Ascending aorta (tissue), 2 donors: Measurements from ENCODE around the gene UBN2. TPM values are rescaled to one million over a fixed set of nuclear protein-coding genes. Genes with fewer than 3 reads are reported as not detected.
A peak's percentile ranks its signal among the peaks of the same experiment; 100 is the strongest.

Experiments used
- DNase-seq, 2 donors: peaks; one replicate each; pipeline ENCODE4 v3.0.0-alpha.2; 2019; ENCODE audit warnings: low spot score in 2 of 2
- H3K27ac ChIP-seq, 2 donors: fragments of 200-600 bp; sonication (generic); one replicate each; pipeline ENCODE4 v1.5.1; 2016 to 2017; ENCODE audit warnings: mild to moderate bottlenecking in 1 of 2
- H3K27me3 ChIP-seq: fragments of 200-600 bp; sonication (generic); one replicate; pipeline ENCODE4 v1.5.1; 2017
- H3K36me3 ChIP-seq, 2 donors: fragments of 200-600 bp; sonication (generic); one replicate each; pipeline ENCODE4 v1.5.1; 2016
- H3K4me1 ChIP-seq, 2 donors: fragments of 200-600 bp; sonication (generic); one replicate each; pipeline ENCODE4 v1.5.1; 2016 to 2017; ENCODE audit warnings: mild to moderate bottlenecking in 1 of 2
- H3K4me3 ChIP-seq, 2 donors: fragments of 200-600 bp; sonication (generic); one replicate each; pipeline ENCODE4 v1.5.1; 2016 to 2017; ENCODE audit warnings: mild to moderate bottlenecking in 1 of 2
- H3K9me3 ChIP-seq, 2 donors: fragments of 200-600 bp; sonication (generic); one replicate each; pipeline ENCODE4 v1.5.1; 2016
- CTCF ChIP-seq, 3 experiments: fragments of 200-600 bp in 2 of 3; fragments of 450-650 bp in 1 of 3; sonication (generic) in 2 of 3; IDR thresholded peaks; one replicate each; pipeline ENCODE4 v1.5.1; 2016 to 2019; ENCODE audit warnings: antibody characterized with exemption in 3 of 3, mild to moderate bottlenecking in 1 of 3, moderate library complexity in 1 of 3
- intact Hi-C: fragments of 100-400 bp; cut with DNase I; formaldehyde crosslinking; loops from one replicate; pipeline ENCODE4 v1.15.1; 2023
- total RNA-seq: library from RNA; depleted of rRNA; stranded (reverse); fragments of >200 nt; gene quantifications from one replicate; pipeline ENCODE4 v1.1.0, GENCODE V29; 2016

UBN2 gene
- total RNA-seq, 1 donor from 2014 or later, result 3.7 TPM

GRCh38 chr7:139339025-139339424, 108.0 kb downstream of the UBN2 start:
- H3K4me1 ChIP-seq, result peaks cover 0 to 6% of the 10 kb centered on the region in 2 donors
- H3K27me3 ChIP-seq, result no peaks in the 10 kb centered on the region
- intact Hi-C loops, result no loop called here
- H3K36me3 ChIP-seq, result no peaks in the 10 kb centered on the region
- H3K9me3 ChIP-seq, result peaks cover 0 to 5% of the 10 kb centered on the region in 2 donors
- H3K27ac ChIP-seq, result no peak overlapping the region
- no peak overlapping the region for H3K4me3 ChIP-seq
- no peak for TF ChIP-seq CTCF (IDR thresholded peaks at IDR 0.05)
- DNase-seq, result peak in 1 of 2 donors; percentile 54

- H3K4me1 ChIP-seq, result peaks cover 0 to 6% of the 10 kb centered on the region in 2 donors
- H3K27me3 ChIP-seq, result no peaks in the 10 kb centered on the region
- TF ChIP-seq CTCF (IDR thresholded peaks at IDR 0.05), result no peak
- H3K27ac ChIP-seq, result peak overlapping the region; percentile 99 to 100
- peak overlapping the region; percentile 77 to 87 for H3K4me3 ChIP-seq
- intact Hi-C loops, result loop anchor here (5.0 kb wide), 4 partner anchors 93 to 838 kb away; partner anchors contain the start of gene KDM7A
- H3K9me3 ChIP-seq, result peaks cover 0 to 5% of the 10 kb centered on the region in 2 donors
- no peaks in the 10 kb centered on the region for H3K36me3 ChIP-seq
- peak in 1 of 2 donors; percentile 50 for DNase-seq
These were observed 108.6 kb downstream of the UBN2 start for GRCh38 chr7:139339698-139340036.

GRCh38 chr7:139340037-139340807, 109.2 kb downstream of the UBN2 start:
- DNase-seq, result peak; percentile 100
- intact Hi-C loops, result loop anchor here (5.0 kb wide), 4 partner anchors 92 to 837 kb away; partner anchors contain the start of gene KDM7A
- no peaks in the 10 kb centered on the region for H3K27me3 ChIP-seq
- H3K4me3 ChIP-seq, result peak overlapping the region; percentile 77 to 87
- TF ChIP-seq CTCF (IDR thresholded peaks at IDR 0.05), result peak; percentile 69 to 77 (median 72)
- H3K27ac ChIP-seq, result peak overlapping the region; percentile 99 to 100
- peaks cover 0 to 6% of the 10 kb centered on the region in 2 donors for H3K4me1 ChIP-seq
- peaks cover 0 to 5% of the 10 kb centered on the region in 2 donors for H3K9me3 ChIP-seq
- H3K36me3 ChIP-seq, result no peaks in the 10 kb centered on the region

GRCh38 chr7:139340808-139341057, 109.7 kb downstream of the UBN2 start:
- Histone ChIP-seq H3K27me3 (no peaks in the 10 kb centered on the region), H3K4me3 (peak overlapping the region; percentile 77 to 87), H3K27ac (peak overlapping the region; percentile 99 to 100), H3K36me3 (peaks cover 0 to 3% of the 10 kb centered on the region in 2 donors), H3K4me1 (peaks cover 0 to 6% of the 10 kb centered on the region in 2 donors), H3K9me3 (peaks cover 0 to 5% of the 10 kb centered on the region in 2 donors)
- no peak for DNase-seq
- no peak for TF ChIP-seq CTCF (IDR thresholded peaks at IDR 0.05)
- intact Hi-C loops, result loop anchor here (1.0 to 5.0 kb wide), 6 partner anchors 19 to 837 kb away; partner anchors contain the start of genes KDM7A, LUC7L2 and UBN2

- peak within 1 kb of the TSS; percentile 99 to 100 for H3K27ac ChIP-seq
- peak within 1 kb of the TSS; percentile 77 to 87 for H3K4me3 ChIP-seq
- peak; percentile 50 to 56 (median 50) for TF ChIP-seq CTCF (IDR thresholded peaks at IDR 0.05)
- H3K9me3 ChIP-seq, result peaks cover 0 to 5% of the 10 kb centered on the region in 2 donors
- peak; percentile 71 to 97 for DNase-seq
- H3K4me1 ChIP-seq, result peaks cover 0 to 6% of the 10 kb centered on the region in 2 donors
- intact Hi-C loops, result loop anchor here (1.0 to 5.0 kb wide), 6 partner anchors 18 to 836 kb away; partner anchors contain the start of genes KDM7A, LUC7L2 and UBN2
- H3K27me3 ChIP-seq, result no peaks in the 10 kb centered on the region
- H3K36me3 ChIP-seq, result peaks cover 1 to 5% of the 10 kb centered on the region in 2 donors
These were observed 110.2 kb downstream of the UBN2 start, which contains the start of gene FMC1 for GRCh38 chr7:139341058-139341775. TSS of gene FMC1 (plus strand) at chr7:139341337. CDS start at chr7:139341385, 48 bp downstream.
